Measurements from ENCODE around the gene TGFBR3L. TPM values are rescaled to one million over a fixed set of nuclear protein-coding genes. Genes with fewer than 3 reads are reported as not detected.

The TGFBR3L gene
- total and polyA plus RNA-seq, 10 of the 15 experiments (the other 5 are each of a cell fraction or from before 2014, with no cell fraction given) = 0.20 to 0.23 TPM; not detected in 8

GRCh38 chr19:7866399-7867091 lies 48.1 kb upstream of the TGFBR3L start (continued):
- TF ChIP-seq BCLAF1 (IDR thresholded peaks at IDR 0.05) (no peak), CEBPZ (IDR thresholded peaks at IDR 0.05; ENCODE audit: low read depth, low read length) (no peak), RB1 (IDR thresholded peaks at IDR 0.05; ENCODE audit: borderline replicate concordance) (no peak), NRF1 (conservative IDR thresholded peaks at IDR 0.05; ENCODE audit: low read depth, low read length) (no peak)

All from GM12878 (cell line).